Gastroesophageal sphincter (tissue), 3 donors: ENCODE measurements around the gene HCN4.

Source experiments
- CTCF ChIP-seq, 4 experiments: fragments of 200-600 bp in 2 of 4; fragments of 450-650 bp in 2 of 4; sonication (generic) in 1 of 4; IDR thresholded peaks; one replicate each; pipeline ENCODE4 v1.5.1; 2017 to 2019; ENCODE audit warnings: antibody characterized with exemption in 4 of 4, mild to moderate bottlenecking in 2 of 4, moderate library complexity in 2 of 4
- POLR2A ChIP-seq, 2 donors: fragments of 450-650 bp; IDR thresholded peaks; one replicate each; pipeline ENCODE4 v1.6.1; 2017; ENCODE audit warnings: antibody characterized with exemption in 2 of 2, mild to moderate bottlenecking in 2 of 2, moderate library complexity in 1 of 2
- POLR2AphosphoS5 ChIP-seq: sonication (generic); formaldehyde crosslinking; IDR thresholded peaks from one replicate; pipeline ENCODE4 v1.6.1; 2017; ENCODE audit warnings: antibody characterized with exemption

DNA sequence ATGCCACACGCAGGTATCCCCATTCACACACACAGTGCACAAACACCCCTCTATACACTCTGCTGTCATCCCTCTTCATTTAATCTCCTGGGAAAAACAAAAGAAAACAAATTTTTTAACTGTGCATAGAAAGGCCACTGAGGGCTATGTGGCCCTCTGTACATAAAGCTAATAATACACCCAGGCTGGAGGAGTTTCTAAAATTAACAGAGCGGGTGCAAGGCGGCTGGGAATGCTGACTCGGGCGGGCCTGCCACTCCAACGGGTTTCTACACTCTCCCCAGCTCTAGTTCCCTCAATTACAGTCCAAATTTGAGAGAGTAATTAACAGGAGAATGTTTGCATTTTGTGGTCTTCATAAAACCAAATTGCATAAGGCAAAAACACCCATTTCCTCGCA is 23.1 kb downstream of the HCN4 start:
- TF ChIP-seq POLR2A (IDR thresholded peaks at IDR 0.05) (no peak), CTCF (IDR thresholded peaks at IDR 0.05) (no peak), POLR2AphosphoS5 (no peak)
